HL-60 (cell line): ENCODE results near the gene PABPC1L2A.

Experiments used
- CTCF ChIP-seq: IDR thresholded peaks from one replicate; pipeline ENCODE4 v1.5.1; 2011; ENCODE audit warnings: low read length, control low read depth, inconsistent platforms; ENCODE audit not compliant: insufficient read depth
- POLR2AphosphoS5 ChIP-seq: IDR thresholded peaks from 2 replicates; pipeline ENCODE4 v1.6.1; 2012; ENCODE audit warnings: low read depth
- SPI1 ChIP-seq: IDR thresholded peaks from 2 replicates; pipeline ENCODE4 v1.6.1; 2012; ENCODE audit warnings: low read depth, mild to moderate bottlenecking, borderline replicate concordance

DNA sequence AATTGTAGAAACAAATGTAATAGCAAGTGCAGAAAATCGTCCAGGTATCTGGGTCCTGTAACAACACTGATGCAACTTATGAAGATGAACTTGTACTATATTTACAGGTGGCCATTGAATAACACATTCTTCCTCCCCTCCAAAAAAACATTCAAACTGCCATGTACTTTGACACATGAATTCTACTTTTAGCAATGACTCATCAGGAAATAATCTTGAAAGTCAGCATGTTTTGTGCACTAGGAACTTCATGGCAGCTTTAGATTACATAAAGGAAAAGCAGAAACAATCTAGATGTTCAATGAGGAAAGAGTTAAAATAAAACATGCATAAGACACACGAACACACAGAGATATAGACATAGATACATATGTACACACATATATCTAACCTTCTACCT is 2.5 kb downstream of the PABPC1L2A start:
- no peak for TF ChIP-seq CTCF
- no peak for TF ChIP-seq POLR2AphosphoS5
- no peak for TF ChIP-seq SPI1
